Natural killer cell treated with Interleukin-12 subunit alpha and Interleukin-12 subunit beta and Interleukin-15 and Interleukin-18, amount 100 ng/mL, for 72 hours (primary cell): ENCODE measurements around the gene GTF3C1. TPM values are rescaled to one million over a fixed set of nuclear protein-coding genes. Genes with fewer than 3 reads are reported as not detected.

Source experiments
- ATAC-seq, 2 donors: fragments of 150-1000 bp; cut with Tn5 transposase in 1 of 2; sonication (Bioruptor Pico), chemical (Tn5 transposase) in 1 of 2; 2 replicates each; pipeline ENCODE4 v1.10.0; 2021
- DNase-seq: peaks from one replicate; pipeline ENCODE4 v3.0.0; 2022; ENCODE audit warnings: low spot score
- H3K27ac Mint-ChIP-seq, 2 donors: 1 replicate in 1 of 2; 2 replicates in 1 of 2; pipeline ENCODE4 v1.8.0; 2022; ENCODE audit warnings: mixed read lengths in 2 of 2, mild to moderate bottlenecking in 1 of 2, moderate library complexity in 1 of 2
- H3K27me3 Mint-ChIP-seq, 2 donors: 1 replicate in 1 of 2; 2 replicates in 1 of 2; pipeline ENCODE4 v1.8.0; 2022; ENCODE audit warnings: mixed read lengths in 2 of 2
- H3K36me3 Mint-ChIP-seq: one replicate; pipeline ENCODE4 v1.8.0; 2022; ENCODE audit warnings: mixed read lengths
- H3K4me1 Mint-ChIP-seq, 2 donors: 1 replicate in 1 of 2; 2 replicates in 1 of 2; pipeline ENCODE4 v1.8.0; 2022; ENCODE audit warnings: low read depth in 2 of 2, mixed read lengths in 2 of 2, mild to moderate bottlenecking in 1 of 2
- H3K4me3 Mint-ChIP-seq: one replicate; pipeline ENCODE4 v1.8.0; 2022; ENCODE audit warnings: mixed read lengths
- H3K9me3 Mint-ChIP-seq: 2 replicates; pipeline ENCODE4 v1.8.0; 2022; ENCODE audit warnings: mixed read lengths
- total RNA-seq, 2 donors: library from RNA; stranded (reverse); gene quantifications; one replicate each; pipeline ENCODE4 v1.2.3, GENCODE V29; 2022

The GTF3C1 gene
- total RNA-seq, 2 donors from 2014 or later: 111 to 128 TPM

DNA sequence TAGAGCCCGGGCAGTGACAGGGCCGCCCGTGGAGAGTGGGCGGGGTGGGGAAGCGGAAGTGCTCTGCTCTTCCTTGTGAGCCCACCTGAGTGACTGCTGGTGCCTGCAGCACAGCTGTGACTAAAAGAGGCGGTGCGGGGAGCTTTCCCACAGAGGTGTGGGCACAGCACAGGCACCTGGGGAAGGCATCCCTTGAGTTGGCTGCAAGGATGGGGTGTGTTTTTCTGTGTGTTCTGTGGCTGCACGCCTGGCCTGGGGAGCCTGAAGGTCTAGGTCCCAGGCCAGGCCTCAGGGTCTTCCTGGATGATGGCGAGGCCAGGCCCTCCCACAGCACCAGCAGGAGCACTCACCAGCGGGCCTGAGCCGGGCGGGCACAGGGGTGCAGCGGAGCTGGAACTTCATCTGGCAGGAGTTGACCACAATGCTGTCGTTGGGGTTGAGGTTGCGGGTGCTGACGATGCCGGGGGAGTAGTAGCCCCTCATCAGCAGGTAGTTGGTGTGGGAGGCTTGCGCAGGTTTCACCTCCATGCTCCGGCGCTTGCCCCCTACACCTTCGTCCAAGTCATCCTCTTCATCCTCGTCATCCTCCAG lies 80.7 kb downstream of the GTF3C1 start:
- no peak overlapping the region for H3K4me3 Mint-ChIP-seq
- DNase-seq: peak; percentile 54
- no peaks in the 10 kb centered on the region for H3K27me3 Mint-ChIP-seq
- no peak for ATAC-seq
- H3K4me1 Mint-ChIP-seq: peaks cover 9 to 20% of the 10 kb centered on the region in 2 donors
- no peak overlapping the region for H3K27ac Mint-ChIP-seq
- H3K36me3 Mint-ChIP-seq: peaks cover 35% of the 10 kb centered on the region
- H3K9me3 Mint-ChIP-seq: no peaks in the 10 kb centered on the region

DNA sequence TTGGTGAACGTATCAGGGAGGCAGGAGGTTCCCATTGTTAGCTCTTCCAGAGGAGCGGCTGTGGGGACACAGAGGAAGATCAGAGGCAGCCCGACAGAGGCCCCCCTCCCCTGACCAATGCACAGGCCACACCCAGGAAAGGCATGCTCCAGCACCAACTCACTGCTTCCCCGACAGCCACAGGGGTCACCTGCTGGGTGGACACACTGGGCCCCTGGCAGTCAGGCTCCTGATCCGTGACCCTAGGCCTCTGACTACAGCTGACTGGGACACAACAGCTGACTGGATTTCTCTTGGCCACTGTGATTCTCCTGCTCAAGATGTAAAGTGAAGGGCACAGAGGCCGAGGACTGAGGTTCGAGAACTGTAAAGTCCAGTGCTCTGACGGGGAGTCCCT lies 84.2 kb downstream of the GTF3C1 start:
- ATAC-seq (no peak), DNase-seq (no peak)
- Mint-ChIP-seq H3K27me3 (no peaks in the 10 kb centered on the region), H3K36me3 (peaks cover 27% of the 10 kb centered on the region), H3K9me3 (no peaks in the 10 kb centered on the region), H3K4me1 (peaks cover 18 to 38% of the 10 kb centered on the region in 2 donors), H3K27ac (peak overlapping the region; percentile 84 to 94), H3K4me3 (peak overlapping the region; percentile 79)

- Mint-ChIP-seq H3K27ac (peak overlapping the region; percentile 84 to 94), H3K9me3 (no peaks in the 10 kb centered on the region), H3K27me3 (no peaks in the 10 kb centered on the region), H3K4me3 (peak overlapping the region; percentile 79), H3K4me1 (peaks cover 18 to 39% of the 10 kb centered on the region in 2 donors), H3K36me3 (peaks cover 20% of the 10 kb centered on the region)
- DNase-seq (no peak), ATAC-seq (peak; percentile 76 to 80)
Observed at GRCh38 chr16:27464626-27465482, 84.9 kb downstream of the GTF3C1 start.

DNA sequence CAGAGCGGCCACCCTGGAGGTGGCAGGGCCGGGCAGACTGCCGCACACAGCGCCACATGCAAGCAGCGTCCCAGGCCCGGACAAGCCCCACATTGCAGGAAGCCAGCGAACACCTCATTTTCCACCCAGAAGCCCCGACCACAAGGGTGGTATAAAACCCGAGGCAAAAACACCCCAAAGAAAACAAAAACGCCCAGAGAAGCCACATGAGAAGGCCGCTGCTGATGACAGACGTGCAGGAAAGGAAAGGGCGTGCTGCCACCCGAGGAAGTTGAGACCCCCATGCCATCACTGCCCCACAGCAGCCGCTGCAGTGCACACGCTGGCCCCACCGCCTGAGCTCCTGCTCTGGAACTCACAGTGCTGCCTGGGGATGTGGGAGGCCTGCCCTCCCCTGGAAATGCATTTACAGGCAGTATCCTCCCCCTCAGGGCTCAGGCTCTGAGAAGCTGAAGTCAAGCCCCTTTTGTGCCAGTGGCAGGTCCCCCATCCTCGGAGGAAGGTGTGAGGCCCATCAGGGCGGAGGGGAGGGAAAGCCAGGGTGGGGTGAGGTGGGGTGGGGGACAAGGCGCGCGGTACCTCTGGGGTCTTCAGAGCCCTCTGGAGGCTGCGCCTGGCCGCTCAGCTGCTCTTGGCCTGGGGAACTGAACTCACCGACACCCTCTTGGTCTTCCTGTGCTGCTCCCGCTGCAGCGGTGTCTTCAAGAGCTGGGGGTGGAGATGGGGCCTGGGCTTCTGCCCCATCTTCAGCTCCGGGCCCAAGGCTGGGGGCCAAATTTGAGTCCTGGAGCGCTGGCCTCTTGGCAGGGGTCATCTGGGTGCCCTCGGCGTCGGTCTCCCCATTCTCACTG lies 85.7 kb downstream of the GTF3C1 start:
- peaks cover 18% of the 10 kb centered on the region for H3K36me3 Mint-ChIP-seq
- H3K27ac Mint-ChIP-seq: peak overlapping the region; percentile 84 to 94
- H3K4me3 Mint-ChIP-seq: peak overlapping the region; percentile 79
- H3K27me3 Mint-ChIP-seq: no peaks in the 10 kb centered on the region
- no peak for DNase-seq
- peak; percentile 71 to 72 for ATAC-seq
- H3K4me1 Mint-ChIP-seq: peaks cover 20 to 44% of the 10 kb centered on the region in 2 donors
- H3K9me3 Mint-ChIP-seq: no peaks in the 10 kb centered on the region

DNA sequence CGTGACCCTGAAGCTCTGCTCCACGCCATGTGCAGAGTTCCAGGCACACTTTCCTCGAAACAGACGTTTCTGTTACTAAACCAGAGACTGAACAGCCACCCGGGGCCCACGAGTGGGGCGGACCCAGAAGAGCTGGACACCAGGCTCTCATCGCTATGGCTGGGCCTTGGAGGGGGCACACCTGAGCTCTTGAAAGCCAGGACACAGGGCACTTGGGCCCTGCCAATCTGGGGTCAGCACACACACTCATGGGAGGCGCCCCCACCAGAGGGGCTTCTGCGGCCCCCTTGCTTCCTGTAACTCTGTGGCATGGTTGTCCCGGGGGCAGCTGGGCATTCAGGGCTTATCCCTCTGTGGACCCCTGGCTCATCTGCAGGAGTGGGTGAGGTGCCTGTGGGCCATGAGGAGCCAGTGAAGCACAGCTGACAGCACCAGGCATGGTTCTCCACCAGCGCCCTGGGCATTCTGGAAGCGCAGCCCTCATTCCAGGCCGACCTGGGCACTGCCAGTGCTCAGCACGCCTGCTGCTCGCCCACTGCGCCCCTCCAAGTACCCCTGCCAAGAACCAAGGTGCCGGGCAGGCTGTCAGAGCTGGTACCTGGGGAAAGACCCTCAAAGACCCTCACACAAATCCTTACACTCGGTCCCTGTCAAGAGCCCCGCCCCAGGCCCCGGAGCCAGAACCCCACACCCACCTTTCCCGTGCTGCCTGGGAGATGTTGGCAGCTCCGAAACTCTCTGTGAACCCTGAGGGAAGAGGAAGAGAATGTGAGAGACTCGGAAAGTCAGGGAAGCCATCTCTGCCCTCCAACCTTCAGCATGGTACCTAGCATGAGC lies 86.6 kb downstream of the GTF3C1 start:
- H3K4me1 Mint-ChIP-seq: peaks cover 24 to 49% of the 10 kb centered on the region in 2 donors
- H3K4me3 Mint-ChIP-seq: peak overlapping the region; percentile 79
- H3K27ac Mint-ChIP-seq: peak overlapping the region; percentile 84 to 94
- H3K36me3 Mint-ChIP-seq: peaks cover 15% of the 10 kb centered on the region
- DNase-seq: no peak
- H3K27me3 Mint-ChIP-seq: no peaks in the 10 kb centered on the region
- ATAC-seq: no peak
- no peaks in the 10 kb centered on the region for H3K9me3 Mint-ChIP-seq

DNA sequence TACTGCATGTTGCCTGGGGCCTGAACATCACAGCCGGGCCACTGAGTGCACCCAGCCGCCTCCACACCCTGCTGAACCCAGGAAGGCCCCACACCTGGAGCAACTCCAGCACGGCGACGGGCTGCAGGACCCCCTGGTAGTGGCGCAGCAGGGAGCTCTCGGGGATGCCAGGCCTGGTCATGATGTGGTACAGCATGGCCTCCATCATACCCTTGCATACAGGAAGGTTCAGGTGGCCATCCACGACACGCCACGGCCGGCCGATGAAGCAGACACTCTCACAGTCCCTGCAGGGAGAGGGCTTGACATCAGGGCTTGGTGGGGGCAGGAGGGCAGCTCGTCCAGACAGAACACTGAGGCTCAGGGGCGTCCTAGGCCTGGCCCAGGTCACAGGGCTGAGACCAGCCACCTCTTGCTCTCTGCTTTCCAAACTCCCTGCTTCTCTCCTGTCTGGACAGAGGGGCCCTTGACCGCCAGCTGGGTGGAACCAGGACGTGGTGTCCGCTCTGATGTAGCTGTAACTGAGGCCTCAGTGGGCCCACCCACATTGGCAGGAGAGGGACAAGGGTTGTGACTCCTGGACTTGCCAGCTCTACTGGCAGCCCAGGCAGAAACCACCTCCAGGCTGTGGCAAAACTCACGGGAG lies 87.4 kb downstream of the GTF3C1 start:
- DNase-seq: no peak
- peak overlapping the region in 1 of 2 donors; percentile 94 for H3K27ac Mint-ChIP-seq
- H3K9me3 Mint-ChIP-seq: no peaks in the 10 kb centered on the region
- H3K36me3 Mint-ChIP-seq: peaks cover 10% of the 10 kb centered on the region
- ATAC-seq: no peak
- H3K27me3 Mint-ChIP-seq: no peaks in the 10 kb centered on the region
- no peak overlapping the region for H3K4me3 Mint-ChIP-seq
- peaks cover 26 to 52% of the 10 kb centered on the region in 2 donors for H3K4me1 Mint-ChIP-seq

- Mint-ChIP-seq H3K27ac (peak overlapping the region in 1 of 2 donors; percentile 48), H3K27me3 (no peaks in the 10 kb centered on the region), H3K4me3 (no peak overlapping the region), H3K36me3 (peaks cover 7% of the 10 kb centered on the region), H3K4me1 (peaks cover 32 to 58% of the 10 kb centered on the region in 2 donors), H3K9me3 (no peaks in the 10 kb centered on the region)
- ATAC-seq (no peak), DNase-seq (no peak)
Observed at GRCh38 chr16:27461483-27462171, 88.1 kb downstream of the GTF3C1 start.

- no peak overlapping the region for H3K4me3 Mint-ChIP-seq
- DNase-seq (no peak), ATAC-seq (no peak)
- H3K36me3 Mint-ChIP-seq: no peaks in the 10 kb centered on the region
- H3K4me1 Mint-ChIP-seq: peaks cover 37 to 58% of the 10 kb centered on the region in 2 donors
- H3K27ac Mint-ChIP-seq: peak overlapping the region in 1 of 2 donors; percentile 48
- H3K27me3 Mint-ChIP-seq: no peaks in the 10 kb centered on the region
- no peaks in the 10 kb centered on the region for H3K9me3 Mint-ChIP-seq
Observed at GRCh38 chr16:27460663-27461482, 88.8 kb downstream of the GTF3C1 start.

DNA sequence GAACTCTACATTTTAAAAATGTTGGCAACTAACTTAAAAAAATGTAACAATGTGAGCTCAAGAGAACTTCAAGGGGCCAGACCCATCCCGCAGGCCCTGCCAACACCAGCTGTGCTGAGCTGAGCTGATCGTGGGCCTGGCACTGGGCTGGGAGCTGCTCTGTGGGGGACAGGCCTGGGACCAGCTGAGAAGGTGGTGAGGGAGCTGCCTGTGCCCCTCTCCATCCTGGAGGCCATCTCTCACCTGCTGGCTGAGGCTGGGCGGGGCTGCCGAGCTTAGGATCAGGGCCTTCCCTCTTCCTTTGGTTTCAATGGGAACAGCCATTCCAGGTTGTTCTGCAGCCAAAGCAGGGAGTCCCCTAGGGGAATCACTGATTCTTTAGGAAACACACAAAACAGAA lies 89.5 kb downstream of the GTF3C1 start:
- DNase-seq (no peak), ATAC-seq (no peak)
- Mint-ChIP-seq H3K4me3 (no peak overlapping the region), H3K36me3 (no peaks in the 10 kb centered on the region), H3K4me1 (peaks cover 37 to 60% of the 10 kb centered on the region in 2 donors), H3K9me3 (no peaks in the 10 kb centered on the region), H3K27me3 (no peaks in the 10 kb centered on the region), H3K27ac (peak overlapping the region in 1 of 2 donors; percentile 53)

GRCh38 chr16:27458987-27459688 lies 90.6 kb downstream of the GTF3C1 start:
- Mint-ChIP-seq H3K9me3 (no peaks in the 10 kb centered on the region), H3K4me1 (peaks cover 30 to 63% of the 10 kb centered on the region in 2 donors), H3K36me3 (no peaks in the 10 kb centered on the region), H3K4me3 (no peak overlapping the region), H3K27ac (peak overlapping the region; percentile 14 to 53), H3K27me3 (no peaks in the 10 kb centered on the region)
- no peak for ATAC-seq
- no peak for DNase-seq

GRCh38 chr16:27458258-27458657 lies 91.5 kb downstream of the GTF3C1 start:
- H3K9me3 Mint-ChIP-seq: no peaks in the 10 kb centered on the region
- H3K27ac Mint-ChIP-seq: no peak overlapping the region
- no peak for ATAC-seq
- H3K4me3 Mint-ChIP-seq: no peak overlapping the region
- DNase-seq: no peak
- no peaks in the 10 kb centered on the region for H3K36me3 Mint-ChIP-seq
- no peaks in the 10 kb centered on the region for H3K27me3 Mint-ChIP-seq
- peaks cover 26 to 62% of the 10 kb centered on the region in 2 donors for H3K4me1 Mint-ChIP-seq
